ENCODE data around the gene ZNF574. TPM values are rescaled to one million over a fixed set of nuclear protein-coding genes. Genes with fewer than 3 reads are reported as not detected.
"Not testable (repeated sequence)": the region's sequence is repeated elsewhere in the genome, so short reads cannot be mapped to it uniquely, and the experiment has no call there.

ZNF574 gene
- total RNA-seq, 4 donors from 2014 or later = 31.1 to 42.9 (median 33.5) TPM

GRCh38 chr19:42033413-42033812, 42.6 kb upstream of the ZNF574 start:
- Histone ChIP-seq H3K9me3 (no peaks in the 10 kb centered on the region), H3K4me3 (no peak overlapping the region), H3K4me1 (no peaks in the 10 kb centered on the region), H3K27me3 (no peaks in the 10 kb centered on the region), H3K27ac (no peak overlapping the region), H3K36me3 (no peaks in the 10 kb centered on the region)
- TF ChIP-seq EP300 (IDR thresholded peaks at IDR 0.05) = no peak
- no peak for TF ChIP-seq POLR2A (IDR thresholded peaks at IDR 0.05)
- TF ChIP-seq, protein P1, sequence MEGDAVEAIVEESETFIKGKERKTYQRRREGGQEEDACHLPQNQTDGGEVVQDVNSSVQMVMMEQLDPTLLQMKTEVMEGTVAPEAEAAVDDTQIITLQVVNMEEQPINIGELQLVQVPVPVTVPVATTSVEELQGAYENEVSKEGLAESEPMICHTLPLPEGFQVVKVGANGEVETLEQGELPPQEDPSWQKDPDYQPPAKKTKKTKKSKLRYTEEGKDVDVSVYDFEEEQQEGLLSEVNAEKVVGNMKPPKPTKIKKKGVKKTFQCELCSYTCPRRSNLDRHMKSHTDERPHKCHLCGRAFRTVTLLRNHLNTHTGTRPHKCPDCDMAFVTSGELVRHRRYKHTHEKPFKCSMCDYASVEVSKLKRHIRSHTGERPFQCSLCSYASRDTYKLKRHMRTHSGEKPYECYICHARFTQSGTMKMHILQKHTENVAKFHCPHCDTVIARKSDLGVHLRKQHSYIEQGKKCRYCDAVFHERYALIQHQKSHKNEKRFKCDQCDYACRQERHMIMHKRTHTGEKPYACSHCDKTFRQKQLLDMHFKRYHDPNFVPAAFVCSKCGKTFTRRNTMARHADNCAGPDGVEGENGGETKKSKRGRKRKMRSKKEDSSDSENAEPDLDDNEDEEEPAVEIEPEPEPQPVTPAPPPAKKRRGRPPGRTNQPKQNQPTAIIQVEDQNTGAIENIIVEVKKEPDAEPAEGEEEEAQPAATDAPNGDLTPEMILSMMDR (IDR thresholded peaks at IDR 0.05) = no peak
- no peak for TF ChIP-seq POLR2AphosphoS5 (IDR thresholded peaks at IDR 0.05)
- WGBS = 66% methylated on average over 5 of the region's 5 CpGs
- no peak for DNase-seq (ENCODE audit: low spot score in 2 of 2)

GRCh38 chr19:42034640-42035391, 41.1 kb upstream of the ZNF574 start:
- H3K36me3 ChIP-seq; H3K27ac ChIP-seq; H3K9me3 ChIP-seq; DNase-seq (ENCODE audit: low spot score in 2 of 2); H3K27me3 ChIP-seq; H3K4me1 ChIP-seq; H3K4me3 ChIP-seq: not testable (repeated sequence)
- TF ChIP-seq, protein P1 (IDR thresholded peaks at IDR 0.05) = peak; percentile 55 to 80
- WGBS = 31% methylated on average over 17 of the region's 17 CpGs

DNA sequence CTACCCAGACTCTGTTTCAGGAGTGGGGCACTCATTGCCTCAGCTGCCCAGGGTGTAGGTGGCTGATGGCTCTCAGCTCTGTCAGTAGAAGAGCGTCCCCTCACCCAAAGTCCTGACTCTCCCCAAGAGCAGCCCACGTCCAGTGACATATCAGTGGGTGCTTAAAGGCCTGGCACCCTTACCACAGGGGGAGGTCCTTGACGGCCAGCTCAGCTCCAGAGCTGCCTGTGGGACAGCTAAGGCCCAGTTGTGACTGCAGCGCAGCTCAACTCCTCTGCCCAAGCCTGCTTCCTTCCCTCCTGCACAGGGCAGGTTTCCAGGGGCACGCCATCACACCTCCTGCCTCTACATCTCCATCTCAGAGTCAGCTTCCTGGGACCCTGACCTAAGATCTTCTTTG, 38.3 kb upstream of the ZNF574 start:
- Histone ChIP-seq H3K9me3 (no peaks in the 10 kb centered on the region), H3K27ac (no peak overlapping the region), H3K4me1 (no peaks in the 10 kb centered on the region), H3K4me3 (no peak overlapping the region), H3K27me3 (no peaks in the 10 kb centered on the region), H3K36me3 (no peaks in the 10 kb centered on the region)
- no peak for DNase-seq (ENCODE audit: low spot score in 2 of 2)
- 100% methylated on average over 2 of the region's 5 CpGs for WGBS
- TF ChIP-seq, protein P1 (IDR thresholded peaks at IDR 0.05) = no peak
- no peak for TF ChIP-seq POLR2AphosphoS5 (IDR thresholded peaks at IDR 0.05)
- no peak for TF ChIP-seq EP300 (IDR thresholded peaks at IDR 0.05)
- TF ChIP-seq POLR2A (IDR thresholded peaks at IDR 0.05) = no peak

DNA sequence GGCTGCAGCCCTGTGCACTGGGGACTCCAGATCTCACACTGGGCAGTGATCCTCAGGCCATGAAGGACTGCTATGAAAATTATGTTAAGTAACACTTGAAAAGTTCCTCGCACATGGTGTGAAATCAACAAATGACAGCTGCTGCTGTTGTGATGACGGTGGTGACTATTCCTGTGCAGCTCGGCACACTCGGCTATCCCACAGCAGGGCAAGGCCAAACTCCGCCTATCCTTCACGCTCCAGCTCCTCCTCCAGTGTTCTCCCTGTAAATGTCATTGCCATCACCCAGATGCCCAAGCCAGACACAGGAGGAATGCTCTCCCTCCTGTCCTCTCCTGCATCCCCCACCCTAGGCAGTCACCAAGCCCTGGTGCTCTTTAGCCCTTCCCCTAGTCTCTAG, 37.3 kb upstream of the ZNF574 start:
- WGBS = 61% methylated on average over 6 of the region's 6 CpGs
- Histone ChIP-seq H3K36me3 (no peaks in the 10 kb centered on the region), H3K27ac (no peak overlapping the region)

GRCh38 chr19:42040031-42040430, 35.9 kb upstream of the ZNF574 start:
- Histone ChIP-seq H3K4me1 (no peaks in the 10 kb centered on the region), H3K9me3 (no peaks in the 10 kb centered on the region), H3K27ac (no peak overlapping the region), H3K36me3 (no peaks in the 10 kb centered on the region), H3K27me3 (no peaks in the 10 kb centered on the region), H3K4me3 (no peak overlapping the region)
- TF ChIP-seq POLR2AphosphoS5 (IDR thresholded peaks at IDR 0.05) (no peak), EP300 (IDR thresholded peaks at IDR 0.05) (no peak), POLR2A (IDR thresholded peaks at IDR 0.05) (no peak)
- TF ChIP-seq, protein P1 (IDR thresholded peaks at IDR 0.05) = no peak
- no peak for DNase-seq (ENCODE audit: low spot score in 2 of 2)

More for the DNA sequence above, 37.3 kb upstream of the ZNF574 start:
- TF ChIP-seq POLR2A (IDR thresholded peaks at IDR 0.05) = no peak
- H3K4me1 ChIP-seq = no peaks in the 10 kb centered on the region
- no peaks in the 10 kb centered on the region for H3K9me3 ChIP-seq
- H3K4me3 ChIP-seq = no peak overlapping the region
- H3K27me3 ChIP-seq = no peaks in the 10 kb centered on the region
- DNase-seq (ENCODE audit: low spot score in 2 of 2) = no peak

DNA sequence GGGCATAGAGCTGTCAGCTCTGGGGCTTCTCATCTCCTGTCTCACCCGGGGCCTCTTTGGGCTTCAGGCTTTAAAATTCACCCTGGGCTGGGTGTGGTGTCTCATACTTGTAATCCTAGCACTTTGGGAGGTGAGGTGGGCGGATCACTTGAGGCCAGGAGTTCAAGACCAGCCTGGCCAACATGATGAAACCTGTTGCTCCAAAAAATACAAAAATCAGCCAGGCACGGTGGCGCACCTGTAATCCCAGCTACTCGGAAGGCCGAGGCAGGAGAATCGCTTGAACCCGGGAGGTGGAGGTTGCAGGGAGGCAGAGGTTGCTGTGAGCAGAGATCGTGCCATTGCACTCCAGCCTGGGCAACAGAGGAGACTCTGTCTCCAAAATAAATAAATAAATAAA, 35.5 kb upstream of the ZNF574 start:
- not testable (repeated sequence) for H3K36me3 ChIP-seq; H3K4me1 ChIP-seq; H3K9me3 ChIP-seq; H3K27me3 ChIP-seq; DNase-seq (ENCODE audit: low spot score in 2 of 2); H3K27ac ChIP-seq; H3K4me3 ChIP-seq
- WGBS = 64% methylated on average over 8 of the region's 9 CpGs
